NCI-H446 treated with DMSO at 0.1 percent for 48 hours (cell line): ENCODE data around the gene LUZP1.
A peak's percentile ranks its signal among the peaks of the same experiment; 100 is the strongest.

Experiments
- DNase-seq: peaks from one replicate; lab custom pipeline; 2025; lab: John Stamatoyannopoulos, UW

The LUZP1 gene

DNA sequence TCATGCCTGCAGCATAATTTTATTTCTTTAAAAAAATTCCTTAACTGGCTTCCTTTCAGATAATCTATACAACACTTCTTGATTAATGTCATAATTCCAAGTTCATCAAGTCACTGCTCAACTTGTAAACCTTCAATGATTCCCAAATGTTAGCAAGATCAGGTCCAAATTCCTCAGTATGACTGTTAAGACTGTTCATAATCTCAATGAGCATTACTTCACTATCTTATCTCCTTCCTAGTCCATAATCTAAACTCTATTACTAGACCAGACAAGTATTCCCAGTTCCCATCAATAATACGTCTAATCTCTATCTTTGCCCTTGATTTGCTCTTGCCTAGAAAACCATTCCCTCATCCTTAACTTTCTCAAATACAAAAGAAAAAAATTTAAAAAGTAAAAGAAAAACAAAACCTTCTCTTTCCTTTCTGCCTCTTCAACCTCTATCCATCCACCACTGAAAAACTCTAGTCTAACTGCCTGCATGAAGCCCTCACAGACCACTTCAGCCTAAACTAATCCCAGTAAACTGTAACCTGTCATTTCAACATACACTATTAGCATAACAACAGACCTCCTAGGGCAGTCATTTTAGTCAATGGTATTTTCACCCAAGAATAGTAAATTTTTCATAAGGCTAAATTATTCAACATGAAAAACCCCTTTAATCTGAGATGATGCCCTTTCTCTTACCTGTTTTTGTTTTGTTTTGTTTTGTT lies 15.5 kb downstream of the LUZP1 start:
- no peak for DNase-seq

DNA sequence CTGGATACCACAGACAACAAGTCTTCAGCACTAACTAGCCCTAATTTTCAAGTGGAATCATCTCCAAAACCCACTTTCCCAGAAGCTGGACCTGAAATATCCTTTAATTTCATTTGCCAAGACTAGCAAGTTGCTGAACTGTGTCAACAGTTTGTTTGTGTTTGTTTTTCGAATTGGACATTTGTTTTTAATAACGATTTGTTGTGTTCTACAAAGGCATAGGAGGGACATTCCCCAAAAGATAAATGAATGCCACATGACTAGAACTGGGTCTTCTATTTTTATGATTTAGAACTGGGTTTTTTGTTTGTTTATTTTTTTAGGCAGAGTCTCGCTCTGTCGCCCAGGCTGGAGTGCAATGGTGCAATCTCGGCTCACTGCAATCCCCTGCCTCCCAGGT lies 17.9 kb downstream of the LUZP1 start:
- no peak for DNase-seq

DNA sequence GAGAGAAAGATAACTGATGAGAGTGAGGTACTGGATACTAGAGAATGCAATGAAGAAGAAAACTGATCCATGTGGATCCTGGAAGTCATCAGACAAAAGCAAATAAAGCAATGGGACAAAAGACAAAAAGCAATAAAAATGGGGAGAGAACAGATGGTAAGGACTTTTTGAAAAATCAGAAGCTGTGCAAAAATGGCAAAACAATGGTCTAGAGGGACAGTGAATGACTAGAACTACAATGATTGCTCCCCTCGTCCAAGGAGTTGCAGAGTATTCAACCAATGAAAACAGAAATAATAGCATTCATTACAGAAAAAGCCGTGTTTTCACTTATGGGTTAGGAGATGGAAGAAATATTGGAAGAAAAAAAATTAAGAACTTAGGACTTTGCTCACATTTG lies 18.5 kb downstream of the LUZP1 start:
- DNase-seq, result peak; percentile 28

DNA sequence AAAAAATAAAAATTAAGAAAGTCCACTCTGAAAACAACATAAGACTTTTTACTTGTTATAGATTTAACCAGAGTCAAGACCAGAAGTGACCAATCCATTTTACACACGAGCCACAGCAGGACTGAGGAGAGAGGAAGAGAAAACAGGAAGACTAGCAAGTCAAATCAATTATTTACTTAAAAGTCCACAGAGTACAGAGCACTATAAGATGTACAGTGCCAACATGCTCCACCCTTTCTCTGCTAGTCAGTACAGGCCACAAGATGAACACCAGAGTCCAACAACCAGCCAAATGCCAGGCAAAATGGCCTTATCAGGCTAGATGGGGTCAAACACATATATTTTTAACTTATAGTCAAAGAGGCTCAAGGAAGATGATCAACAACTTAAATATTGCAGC lies 19.5 kb downstream of the LUZP1 start:
- DNase-seq, result no peak

DNA sequence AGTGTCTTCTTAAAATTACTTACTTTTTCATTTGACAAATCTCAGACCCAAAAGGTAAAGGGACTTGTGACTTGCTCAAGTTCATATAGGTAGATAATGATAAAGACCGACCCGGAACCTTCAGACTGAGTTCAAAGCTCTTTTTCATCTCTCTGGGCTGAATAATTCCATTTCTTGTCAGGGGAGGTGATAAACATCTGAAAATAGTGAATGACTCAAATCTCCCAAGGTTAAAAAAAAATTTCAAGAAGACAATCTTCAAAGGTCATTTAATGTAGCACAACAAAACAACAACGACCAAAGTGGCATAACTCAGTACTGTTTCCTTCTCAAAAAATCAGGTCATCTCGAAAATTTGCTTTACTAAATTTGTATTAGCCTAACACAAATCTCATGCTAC lies 20.6 kb downstream of the LUZP1 start:
- DNase-seq, result no peak

DNA sequence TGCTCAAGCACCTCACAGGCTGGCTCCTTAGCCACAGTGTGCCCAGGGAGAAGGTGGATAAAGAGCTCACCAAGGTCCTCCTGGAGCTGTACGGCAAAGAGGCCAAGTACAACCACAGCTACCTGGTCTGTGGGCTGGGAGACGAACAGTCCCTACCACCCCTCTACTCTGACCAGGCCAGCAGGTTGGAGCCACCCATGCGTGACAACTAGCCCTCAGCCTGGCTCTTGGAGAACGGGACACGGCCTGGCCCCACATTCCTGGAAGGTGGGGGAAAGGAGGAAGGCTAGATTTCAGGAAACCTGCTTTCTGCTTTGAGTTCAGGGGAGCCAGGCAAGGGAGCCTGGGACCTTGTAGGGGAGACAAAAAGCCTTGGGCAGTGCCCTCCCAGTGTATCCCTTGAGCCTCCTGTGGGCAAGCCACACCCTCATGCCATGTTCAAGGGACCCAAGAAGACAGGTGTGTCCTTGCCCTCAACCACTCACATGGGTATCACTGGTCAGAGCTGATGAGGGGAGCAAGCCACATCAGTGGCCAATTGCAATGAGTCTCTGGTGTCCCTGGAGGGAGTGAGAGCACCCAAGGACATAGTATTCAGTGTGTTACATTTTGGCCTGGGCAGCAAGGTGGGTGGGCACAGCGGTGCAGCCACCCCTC lies 27.6 kb downstream of the LUZP1 start:
- no peak for DNase-seq

DNA sequence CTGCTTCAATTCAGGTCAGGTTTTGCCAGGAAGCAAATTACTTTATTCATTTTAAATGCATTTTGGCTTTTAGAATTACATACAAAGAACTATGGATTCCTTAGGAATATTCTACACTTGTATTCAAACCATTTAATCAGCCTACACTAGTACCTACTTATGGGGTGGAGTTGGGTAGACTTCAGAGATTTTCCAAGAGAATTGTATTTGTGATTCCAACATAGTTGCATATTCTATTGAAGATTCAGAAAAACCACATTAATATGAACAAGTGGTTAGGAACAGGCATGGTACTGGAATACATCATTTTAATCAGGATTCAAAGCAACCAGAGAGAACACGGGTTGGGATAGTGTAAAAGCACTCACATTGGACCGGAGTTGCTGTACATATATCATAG lies 33.4 kb downstream of the LUZP1 start:
- no peak for DNase-seq

DNA sequence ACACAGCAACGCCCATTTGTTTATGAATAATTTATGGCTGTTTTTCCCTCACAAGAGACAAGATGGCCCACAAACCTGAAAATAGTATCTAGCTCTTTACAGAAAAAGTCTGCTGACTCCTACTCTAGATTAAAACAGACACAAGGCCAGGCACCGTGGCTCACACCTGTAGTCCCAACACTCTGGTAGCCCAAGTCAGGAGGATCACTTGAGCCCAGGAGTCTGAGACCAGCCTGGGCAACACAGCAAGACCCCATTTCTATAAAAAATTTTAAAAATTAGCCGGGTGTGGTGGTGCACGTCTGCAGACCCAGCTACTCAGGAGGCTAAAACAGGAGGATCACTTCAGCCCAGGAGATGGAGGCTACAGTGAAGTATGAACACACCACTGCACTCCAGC lies 34.6 kb downstream of the LUZP1 start:
- DNase-seq, result no peak

DNA sequence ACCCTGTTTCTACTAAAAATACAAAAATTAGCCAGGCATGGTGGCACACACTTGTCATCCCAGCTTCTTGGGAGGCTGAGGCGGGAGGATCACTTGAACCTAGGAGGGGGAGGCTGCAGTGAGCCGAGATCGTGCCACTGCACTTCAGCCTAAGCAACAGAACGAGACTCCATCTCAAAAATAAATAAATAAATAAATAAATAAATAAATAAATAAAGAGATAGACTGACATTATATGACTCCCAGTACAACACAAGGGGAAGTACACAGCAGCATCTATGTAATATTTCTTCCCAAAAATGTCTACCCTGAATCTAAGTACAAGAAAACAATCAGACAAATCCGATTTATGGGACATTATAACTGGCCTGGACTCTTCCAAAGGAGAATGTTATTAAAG lies 35.1 kb downstream of the LUZP1 start:
- DNase-seq, result no peak

DNA sequence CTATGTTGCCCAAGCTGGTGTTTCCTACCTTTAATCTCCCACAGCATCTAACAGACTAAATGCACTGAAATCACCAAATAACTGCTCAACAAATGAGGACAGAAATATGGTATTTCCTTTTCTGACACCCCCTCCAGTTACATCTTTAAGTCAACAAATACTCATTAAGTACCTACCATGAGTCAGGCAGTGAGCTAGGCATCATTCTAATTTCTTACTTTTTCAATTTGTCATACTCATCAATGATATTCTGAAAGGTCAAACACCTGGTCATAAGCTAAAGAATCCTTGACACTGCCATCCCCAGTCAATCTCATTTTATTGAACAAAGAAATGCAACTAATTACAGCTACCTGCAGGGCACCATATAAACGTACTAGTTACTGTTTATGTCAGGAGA lies 36.6 kb downstream of the LUZP1 start:
- DNase-seq, result no peak

DNA sequence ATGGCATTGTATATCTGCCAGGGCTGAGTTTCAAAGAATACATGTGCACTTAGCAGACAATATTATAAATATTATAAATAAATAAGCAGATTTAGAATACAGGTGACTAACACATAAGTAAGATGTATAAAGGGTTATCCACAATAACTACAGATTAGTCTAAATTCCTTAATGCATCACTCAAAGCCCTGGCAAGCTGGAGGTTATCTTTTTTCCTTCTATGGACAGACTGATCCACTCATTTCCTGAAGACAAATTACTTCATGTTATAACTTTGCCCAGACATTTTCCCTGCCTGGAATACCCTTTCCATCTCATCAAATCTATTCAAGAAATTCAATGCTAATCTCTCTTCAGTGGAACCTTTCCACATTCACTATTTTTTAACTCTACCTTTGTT lies 38.8 kb downstream of the LUZP1 start:
- no peak for DNase-seq

DNA sequence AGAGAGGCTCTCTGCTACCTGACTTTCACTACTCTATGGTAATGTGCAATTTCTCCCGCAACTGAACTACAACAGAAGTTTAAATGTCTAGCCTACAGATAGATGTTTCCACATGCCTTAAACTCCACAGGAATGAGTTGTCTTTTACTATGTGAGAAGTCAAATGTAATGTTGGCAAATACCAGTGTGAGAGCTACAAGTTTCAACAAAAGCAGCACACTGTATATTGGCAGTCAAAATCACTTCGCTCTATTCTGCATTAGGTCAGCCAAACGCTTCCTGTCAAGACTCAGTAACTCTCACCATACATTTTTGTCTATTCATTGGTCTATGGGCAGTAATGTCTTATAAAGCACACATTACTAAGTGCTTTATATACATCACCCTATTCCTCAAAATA lies 41.9 kb downstream of the LUZP1 start:
- no peak for DNase-seq

DNA sequence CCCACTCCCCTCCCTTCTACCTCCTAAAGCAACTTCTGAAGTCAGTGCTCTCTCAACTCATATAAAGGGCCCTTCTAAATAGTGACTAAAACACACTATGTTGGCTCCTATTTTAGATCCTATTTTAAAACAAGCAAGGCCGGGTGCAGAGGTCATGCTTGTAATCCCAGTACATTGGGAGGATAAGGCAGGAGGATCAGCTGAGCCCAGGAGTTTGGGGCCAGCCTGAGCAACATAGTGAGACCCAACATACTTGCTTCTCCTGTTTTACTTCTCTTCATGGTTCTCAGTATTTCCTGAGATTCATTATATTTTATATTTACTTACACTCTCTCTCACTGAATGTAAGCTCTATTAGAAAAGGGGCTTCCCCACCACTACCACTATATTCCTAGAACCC lies 42.5 kb downstream of the LUZP1 start:
- DNase-seq, result no peak

DNA sequence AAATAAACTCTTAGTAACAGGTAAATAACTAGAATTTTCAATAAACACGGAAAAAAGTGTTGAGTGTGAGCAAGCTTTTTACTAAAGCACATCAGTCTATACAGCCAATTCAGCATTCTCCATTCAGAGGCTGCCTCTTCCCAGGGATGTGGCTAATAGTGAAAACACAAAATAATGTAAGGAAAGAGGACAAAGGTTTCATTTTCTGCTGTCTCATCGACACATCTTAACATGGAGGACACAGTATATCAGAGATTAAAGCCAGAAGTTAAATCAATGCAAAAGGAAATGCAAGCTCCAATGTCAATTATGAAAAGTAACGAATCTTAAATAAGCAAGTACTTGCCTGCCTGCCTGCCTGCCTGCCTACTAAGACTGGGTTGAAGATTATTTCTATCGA lies 43.2 kb downstream of the LUZP1 start:
- no peak for DNase-seq

DNA sequence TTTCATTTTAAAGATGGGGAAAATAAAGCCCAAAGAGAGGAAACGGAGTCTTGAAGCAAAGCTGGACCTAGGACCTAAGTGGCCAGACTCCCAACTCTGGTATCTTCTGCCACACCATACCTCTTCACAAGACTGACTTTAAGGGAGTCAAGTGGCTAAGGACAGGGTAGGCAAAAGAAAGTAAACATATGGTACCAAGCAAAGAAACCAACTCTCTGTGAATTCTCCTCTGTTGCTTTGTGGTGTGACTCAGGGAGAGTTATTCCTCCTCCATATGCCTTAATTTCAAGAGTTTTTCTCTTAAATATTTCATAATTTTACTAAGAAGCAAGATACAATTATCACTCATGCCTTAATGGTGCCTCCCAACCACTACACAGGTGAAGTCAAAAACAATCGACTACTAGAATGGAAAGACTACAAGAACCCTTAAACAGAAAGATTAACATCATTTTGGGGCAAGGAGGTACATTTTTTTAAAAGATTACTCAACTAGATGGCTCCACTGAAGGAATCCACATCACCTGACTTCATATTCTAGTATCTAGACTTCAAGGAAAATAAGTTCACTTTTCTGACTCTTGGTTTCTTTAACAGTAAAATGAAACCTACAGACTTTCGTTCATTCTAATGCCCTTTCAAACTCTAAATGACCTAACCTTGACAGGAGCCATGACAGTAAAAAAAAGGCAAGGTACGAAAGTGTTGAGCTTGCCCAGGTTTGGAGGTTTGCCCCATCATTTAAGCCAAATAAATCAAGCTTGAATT lies 44.2 kb downstream of the LUZP1 start:
- no peak for DNase-seq

DNA sequence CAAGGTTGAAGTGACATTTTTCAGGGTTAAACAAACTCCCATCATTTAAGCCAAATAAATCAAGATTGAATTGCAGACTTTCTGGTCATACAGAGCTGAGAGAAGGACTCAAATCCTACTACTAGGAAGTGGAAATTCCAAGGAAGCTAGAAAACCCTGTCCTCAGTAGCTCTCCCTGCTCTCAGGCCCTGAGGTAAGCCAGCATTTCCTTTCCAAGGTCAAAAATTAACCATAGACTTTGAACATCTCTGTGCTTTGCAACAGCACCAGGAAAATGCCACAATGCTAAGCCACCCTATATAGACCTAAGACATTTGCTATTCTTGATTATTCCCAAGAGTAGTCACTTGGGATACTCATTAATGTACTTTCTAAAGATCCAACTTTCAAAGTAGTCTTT lies 45.1 kb downstream of the LUZP1 start:
- DNase-seq, result no peak

DNA sequence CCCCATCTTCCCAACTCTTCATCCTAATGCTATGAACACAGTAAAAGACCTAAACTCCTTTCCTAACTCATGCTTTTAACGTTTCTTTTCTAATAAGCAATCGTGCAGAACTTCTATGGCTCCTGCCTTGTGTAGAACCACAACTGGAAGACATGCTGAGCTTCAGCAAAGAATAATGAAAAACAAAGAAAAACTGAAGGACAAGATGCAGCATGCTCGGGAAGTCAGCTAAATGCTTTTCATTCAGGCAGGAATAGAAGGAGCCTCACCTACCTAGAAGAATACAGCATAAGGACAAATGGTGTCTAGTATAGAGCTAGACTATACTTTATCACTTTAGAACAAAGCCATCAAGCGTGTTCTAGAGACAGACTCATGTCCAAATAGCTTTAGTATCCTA lies 45.9 kb downstream of the LUZP1 start:
- no peak for DNase-seq

DNA sequence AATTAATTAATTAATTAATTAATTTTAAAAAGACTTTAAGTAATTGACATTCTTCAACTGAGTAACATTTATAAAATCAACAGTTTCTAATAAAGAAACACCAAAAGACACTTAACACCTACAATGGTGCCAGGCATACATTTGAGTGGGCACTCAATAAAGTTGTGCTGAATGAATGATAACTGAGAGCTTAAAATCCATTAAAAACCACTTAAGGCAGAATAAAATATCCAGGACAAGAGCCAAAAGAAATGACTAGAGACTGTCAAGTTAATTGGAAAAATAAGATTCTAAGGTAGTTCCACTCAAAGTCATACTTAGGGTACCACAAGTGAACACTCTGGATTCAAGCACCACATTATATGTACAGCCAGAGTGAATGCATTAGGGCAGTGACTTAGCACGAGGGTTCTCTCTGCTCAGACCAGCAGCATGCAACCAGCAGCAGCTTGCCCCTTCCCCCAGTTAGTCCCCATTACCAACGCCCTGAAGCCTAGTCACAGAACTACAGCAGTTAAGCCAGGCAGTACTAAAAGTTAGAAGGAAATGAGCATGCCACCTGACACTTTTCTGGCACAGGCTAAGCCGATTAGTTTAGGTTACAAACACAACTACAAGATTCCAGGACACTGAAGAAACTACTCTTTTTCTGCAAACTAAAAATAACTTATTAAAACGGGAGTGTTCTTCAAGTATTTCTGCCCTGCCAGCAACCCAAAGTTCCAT lies 46.5 kb downstream of the LUZP1 start:
- DNase-seq, result no peak

DNA sequence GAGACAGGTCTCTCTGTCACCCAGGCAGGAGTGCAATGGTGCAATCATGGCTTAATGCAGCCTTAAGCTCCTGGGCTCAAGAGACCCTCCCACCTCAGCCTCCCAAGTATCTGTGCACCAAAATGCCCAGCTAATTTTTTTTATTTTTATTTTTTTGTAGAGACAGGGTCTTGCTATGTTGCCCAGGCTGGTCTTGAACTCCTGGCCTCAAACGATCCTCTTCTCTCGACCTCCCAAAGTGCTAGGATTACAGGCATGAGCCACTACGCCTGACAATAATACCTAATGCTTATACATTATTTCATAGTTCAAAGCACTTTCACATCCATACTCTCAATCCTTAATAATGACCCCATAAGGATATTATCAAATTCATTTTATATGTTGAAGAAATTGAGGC lies 48.3 kb downstream of the LUZP1 start:
- DNase-seq, result no peak

DNA sequence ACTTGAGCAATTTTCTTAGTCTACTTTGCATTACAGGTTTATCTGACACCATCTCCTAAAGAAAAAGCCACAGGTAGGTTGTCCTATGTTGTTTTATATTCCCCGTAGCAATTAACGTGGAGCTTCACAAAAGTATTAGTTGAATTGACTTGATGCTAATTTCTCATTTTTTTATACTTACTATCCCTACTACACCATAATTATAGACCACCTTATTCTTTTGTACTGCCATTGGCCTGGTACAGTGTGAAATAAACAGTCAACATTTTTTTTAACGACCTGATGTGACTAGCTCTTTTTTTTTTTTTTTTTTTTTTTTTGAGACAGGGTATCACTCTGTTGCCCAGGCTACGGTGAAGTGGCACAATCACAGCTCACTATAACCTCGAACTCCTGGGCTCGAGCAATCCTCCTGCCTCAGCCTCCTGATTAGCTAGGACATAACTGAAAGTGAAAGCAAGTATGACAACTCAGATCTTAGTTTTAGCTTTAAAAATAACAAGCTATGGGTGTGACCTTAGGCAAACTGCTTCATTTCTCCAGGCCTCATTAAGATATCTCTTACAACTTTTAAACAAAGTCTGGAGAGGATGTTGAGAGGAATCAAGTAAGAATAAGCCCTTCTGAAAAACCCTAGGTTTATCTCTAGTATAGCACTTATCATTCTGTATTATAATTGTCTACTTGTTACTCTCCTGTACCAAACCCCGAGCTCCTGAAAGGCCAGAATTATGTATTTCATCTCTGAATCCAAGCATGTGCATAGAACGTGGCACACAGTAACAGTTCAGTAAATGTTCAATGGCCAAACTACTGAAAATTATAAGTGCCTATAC lies 49.5 kb downstream of the LUZP1 start:
- no peak for DNase-seq

DNA sequence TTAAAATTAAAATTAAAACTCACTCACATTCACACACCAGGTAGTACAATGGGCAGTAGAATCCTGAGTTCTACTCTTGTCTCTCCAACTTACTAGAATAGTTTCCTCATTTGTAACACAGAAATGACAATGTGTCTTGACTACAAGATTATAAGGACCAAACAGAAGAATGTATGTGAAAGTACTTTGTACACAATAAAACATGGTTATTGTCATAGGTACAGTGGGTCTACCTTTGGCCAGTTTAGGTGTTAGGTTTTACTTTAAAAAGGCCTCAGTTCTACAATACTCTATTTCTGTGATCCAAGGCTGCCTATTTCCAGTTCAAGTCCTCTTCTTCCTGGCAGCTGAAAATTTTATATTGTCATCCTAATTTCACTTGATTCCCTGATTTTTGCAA lies 50.2 kb downstream of the LUZP1 start:
- no peak for DNase-seq
